ENCODE data around the gene TUBGCP3.
A peak's percentile ranks its signal among the peaks of the same experiment; 100 is the strongest.

TUBGCP3 gene

GRCh38 chr13:112623051-112623711 lies 35.2 kb upstream of the TUBGCP3 start:
- H3K4me3 ChIP-seq (replicated peaks; ENCODE audit: low read depth, low read length), result no peak overlapping the region
- TF ChIP-seq, protein P1, sequence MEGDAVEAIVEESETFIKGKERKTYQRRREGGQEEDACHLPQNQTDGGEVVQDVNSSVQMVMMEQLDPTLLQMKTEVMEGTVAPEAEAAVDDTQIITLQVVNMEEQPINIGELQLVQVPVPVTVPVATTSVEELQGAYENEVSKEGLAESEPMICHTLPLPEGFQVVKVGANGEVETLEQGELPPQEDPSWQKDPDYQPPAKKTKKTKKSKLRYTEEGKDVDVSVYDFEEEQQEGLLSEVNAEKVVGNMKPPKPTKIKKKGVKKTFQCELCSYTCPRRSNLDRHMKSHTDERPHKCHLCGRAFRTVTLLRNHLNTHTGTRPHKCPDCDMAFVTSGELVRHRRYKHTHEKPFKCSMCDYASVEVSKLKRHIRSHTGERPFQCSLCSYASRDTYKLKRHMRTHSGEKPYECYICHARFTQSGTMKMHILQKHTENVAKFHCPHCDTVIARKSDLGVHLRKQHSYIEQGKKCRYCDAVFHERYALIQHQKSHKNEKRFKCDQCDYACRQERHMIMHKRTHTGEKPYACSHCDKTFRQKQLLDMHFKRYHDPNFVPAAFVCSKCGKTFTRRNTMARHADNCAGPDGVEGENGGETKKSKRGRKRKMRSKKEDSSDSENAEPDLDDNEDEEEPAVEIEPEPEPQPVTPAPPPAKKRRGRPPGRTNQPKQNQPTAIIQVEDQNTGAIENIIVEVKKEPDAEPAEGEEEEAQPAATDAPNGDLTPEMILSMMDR (IDR thresholded peaks at IDR 0.05; ENCODE audit: low read length, missing control alignments), result no peak
- DNase-seq (ENCODE audit: low read depth), result no peak

- TF ChIP-seq, protein P1 (IDR thresholded peaks at IDR 0.05; ENCODE audit: low read length, missing control alignments), result no peak
- no peak overlapping the region for H3K4me3 ChIP-seq (replicated peaks; ENCODE audit: low read depth, low read length)
- no peak for DNase-seq (ENCODE audit: low read depth)
Measured at GRCh38 chr13:112622375-112622774, 34.4 kb upstream of the TUBGCP3 start.

DNA sequence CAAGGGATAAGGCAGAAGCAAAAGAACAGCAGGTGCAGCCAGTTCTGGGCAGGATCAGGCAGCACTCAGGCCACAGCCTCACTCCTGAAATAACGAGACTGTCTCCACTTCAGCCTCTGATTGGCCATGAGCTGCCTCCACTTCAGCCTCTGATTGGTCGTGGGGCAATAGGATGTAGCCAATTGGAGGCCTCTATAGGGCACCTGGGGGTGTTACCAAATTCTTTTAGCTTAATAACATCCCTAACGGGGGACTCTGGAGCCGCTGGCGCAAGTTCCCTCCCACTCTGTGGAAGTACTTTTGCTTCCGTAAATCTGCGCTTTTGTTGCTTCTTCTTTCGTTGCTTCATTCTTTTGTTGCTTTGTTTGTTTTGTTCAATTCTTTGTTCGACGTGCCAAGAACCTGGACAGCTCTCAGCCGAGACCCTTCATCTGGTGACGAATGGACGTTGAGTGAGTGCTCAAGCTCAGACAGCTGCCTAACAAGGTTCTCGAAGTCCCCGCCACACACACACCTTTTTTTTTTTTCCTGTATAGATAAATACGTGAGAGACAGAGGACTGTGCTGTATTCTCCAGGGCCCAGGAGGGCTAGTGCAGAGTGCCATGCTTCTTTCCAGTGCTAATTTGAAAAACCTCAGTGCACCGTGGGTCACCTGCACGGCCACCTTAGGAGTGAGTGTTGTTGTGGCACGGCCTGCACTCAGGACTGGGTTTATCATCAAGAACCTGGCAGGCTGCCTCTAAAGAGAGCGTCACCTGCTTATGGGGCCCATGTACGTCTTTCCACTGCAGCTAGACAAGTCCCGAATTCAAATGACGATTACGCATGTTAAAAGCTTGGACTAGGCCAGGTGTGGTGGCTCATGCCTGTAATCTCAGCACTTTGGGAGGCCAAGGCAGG lies 32.0 kb upstream of the TUBGCP3 start:
- TF ChIP-seq, protein P1 (IDR thresholded peaks at IDR 0.05; ENCODE audit: low read length, missing control alignments), result no peak
- no peak overlapping the region for H3K4me3 ChIP-seq (replicated peaks; ENCODE audit: low read depth, low read length)
- peak; percentile 24 for DNase-seq (ENCODE audit: low read depth)

GRCh38 chr13:112618501-112618900 lies 30.5 kb upstream of the TUBGCP3 start:
- no peak for DNase-seq (ENCODE audit: low read depth)
- no peak overlapping the region for H3K4me3 ChIP-seq (replicated peaks; ENCODE audit: low read depth, low read length)
- TF ChIP-seq, protein P1 (IDR thresholded peaks at IDR 0.05; ENCODE audit: low read length, missing control alignments), result no peak

GRCh38 chr13:112617754-112618375 lies 29.9 kb upstream of the TUBGCP3 start:
- TF ChIP-seq, protein P1 (IDR thresholded peaks at IDR 0.05; ENCODE audit: low read length, missing control alignments), result no peak
- no peak overlapping the region for H3K4me3 ChIP-seq (replicated peaks; ENCODE audit: low read depth, low read length)
- no peak for DNase-seq (ENCODE audit: low read depth)

DNA sequence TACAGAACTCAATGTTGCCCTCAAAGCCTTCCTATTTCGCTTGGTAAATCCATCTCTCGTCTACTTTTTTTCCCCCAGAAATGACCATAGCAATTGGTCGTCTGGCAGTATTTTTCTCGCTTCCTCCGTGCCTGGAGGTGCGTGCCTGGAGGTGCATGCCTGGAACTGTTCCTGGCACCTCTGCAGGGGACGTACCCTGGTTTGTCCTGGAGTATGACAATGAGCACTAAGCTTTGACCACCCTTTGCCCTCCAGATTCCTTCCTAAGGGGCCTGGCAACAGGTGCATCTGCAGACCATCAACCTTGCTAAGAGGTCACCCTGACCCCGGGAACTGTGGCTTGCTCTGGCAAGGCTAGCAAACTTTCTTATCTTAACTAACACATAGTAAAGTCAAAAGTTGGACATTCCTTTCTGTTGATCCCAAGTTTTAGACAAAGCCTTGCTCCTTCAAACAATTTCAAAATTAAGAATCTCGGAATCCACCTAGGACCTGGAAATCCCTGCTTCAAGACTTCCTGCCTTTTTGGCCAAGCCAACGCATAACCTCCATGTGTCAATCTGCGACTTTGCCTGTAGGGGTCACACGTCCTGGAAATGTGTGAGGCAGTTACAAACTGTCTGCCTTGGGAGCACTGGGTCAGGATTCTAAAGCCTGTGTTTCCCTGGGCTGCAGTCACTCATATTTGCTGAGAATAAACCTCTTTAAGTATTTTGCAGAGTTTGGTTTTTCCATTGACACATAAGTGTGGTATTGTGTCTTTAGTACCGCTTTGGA lies 28.8 kb upstream of the TUBGCP3 start:
- no peak overlapping the region for H3K4me3 ChIP-seq (replicated peaks; ENCODE audit: low read depth, low read length)
- TF ChIP-seq, protein P1 (IDR thresholded peaks at IDR 0.05; ENCODE audit: low read length, missing control alignments), result peak; percentile 71
- peak; percentile 59 for DNase-seq (ENCODE audit: low read depth)
